ENCODE results near the gene ZNF649. TPM values are rescaled to one million over a fixed set of nuclear protein-coding genes. Genes with fewer than 3 reads are reported as not detected.

Gene ZNF649
- total and polyA plus RNA-seq, 2 of the 13 experiments (the other 11 are each of a cell fraction or from before 2014, with no cell fraction given), result 3.0 to 13.4 TPM

- TF ChIP-seq GMEB1 (CRISPR knock-in tag; IDR thresholded peaks at IDR 0.05; ENCODE audit: borderline replicate concordance) (peak; percentile 62; the same call in 1 of the 2 replicates), MXD3 (CRISPR knock-in tag; IDR thresholded peaks at IDR 0.05) (no peak; the same call in 1 of the 2 replicates), ZNF142 (CRISPR knock-in tag; IDR thresholded peaks at IDR 0.05) (no peak; the same call in 1 of the 2 replicates), ZNF609 (CRISPR knock-in tag; IDR thresholded peaks at IDR 0.05; ENCODE audit: borderline replicate concordance) (0 out of 2 replicates have a peak, but pooled peaks have one; percentile 20), ZNF557 (CRISPR knock-in tag; IDR thresholded peaks at IDR 0.05) (no peak), PHF21A (CRISPR knock-in tag; IDR thresholded peaks at IDR 0.05) (0 out of 2 replicates have a peak, but pooled peaks have one; percentile 8), TFDP2 (CRISPR knock-in tag; IDR thresholded peaks at IDR 0.05) (peak; percentile 82), E2F1 (CRISPR knock-in tag; IDR thresholded peaks at IDR 0.05) (0 out of 2 replicates have a peak, but pooled peaks have one; percentile 26), ZNF282 (IDR thresholded peaks at IDR 0.05; ENCODE audit: partially characterized antibody) (no peak), CEBPG (CRISPR knock-in tag; IDR thresholded peaks at IDR 0.05) (peak; percentile 13; the same call in 1 of the 2 replicates), BORCS8-MEF2B (CRISPR knock-in tag; IDR thresholded peaks at IDR 0.05) (no peak), GATA4 (IDR thresholded peaks at IDR 0.05; ENCODE audit: borderline replicate concordance, low read depth) (peak; percentile 21; the same call in 1 of the 2 replicates)
Observed at GRCh38 chr19:51904331-51905165, at the start of gene ZNF649 (continued).
